OCI-LY7 (cell line): ENCODE results near the gene SLC31A1.

ENCODE experiments used
- EZH2phosphoT487 ChIP-seq: fragments of 200-600 bp; sonication (generic); IDR thresholded peaks from 2 replicates; pipeline ENCODE4 v1.6.1; 2018; ENCODE audit warnings: low read depth, borderline replicate concordance, mild to moderate bottlenecking, mixed run types, antibody characterized with exemption, low read length, moderate library complexity, mixed read lengths
- TF ChIP-seq, protein P1 (sequence below): fragments of 200-600 bp; sonication (generic); conservative IDR thresholded peaks from 2 replicates; pipeline ENCODE4 v1.5.1; 2014; ENCODE audit warnings: mild to moderate bottlenecking, antibody characterized with exemption, low read length, moderate library complexity, mixed read lengths

DNA sequence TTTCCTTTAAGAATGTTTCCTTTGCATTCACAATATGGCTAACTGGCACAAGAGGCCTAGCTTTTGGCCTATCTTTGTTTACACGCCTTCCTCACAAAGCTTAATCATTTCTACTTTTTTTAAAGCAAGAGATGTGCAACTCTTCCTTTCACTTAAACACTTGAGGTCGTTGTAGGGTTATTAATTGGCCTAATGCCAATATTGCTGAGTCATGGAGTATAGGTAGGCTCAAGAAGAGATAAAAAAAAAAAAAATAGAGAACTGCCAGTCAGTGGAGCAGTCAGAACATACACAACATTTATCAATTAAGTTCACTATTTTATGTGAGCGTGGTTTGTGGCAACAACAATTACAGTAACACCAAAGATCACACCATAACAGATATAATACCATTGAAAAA is 6.2 kb upstream of the SLC31A1 start:
- TF ChIP-seq, protein P1, sequence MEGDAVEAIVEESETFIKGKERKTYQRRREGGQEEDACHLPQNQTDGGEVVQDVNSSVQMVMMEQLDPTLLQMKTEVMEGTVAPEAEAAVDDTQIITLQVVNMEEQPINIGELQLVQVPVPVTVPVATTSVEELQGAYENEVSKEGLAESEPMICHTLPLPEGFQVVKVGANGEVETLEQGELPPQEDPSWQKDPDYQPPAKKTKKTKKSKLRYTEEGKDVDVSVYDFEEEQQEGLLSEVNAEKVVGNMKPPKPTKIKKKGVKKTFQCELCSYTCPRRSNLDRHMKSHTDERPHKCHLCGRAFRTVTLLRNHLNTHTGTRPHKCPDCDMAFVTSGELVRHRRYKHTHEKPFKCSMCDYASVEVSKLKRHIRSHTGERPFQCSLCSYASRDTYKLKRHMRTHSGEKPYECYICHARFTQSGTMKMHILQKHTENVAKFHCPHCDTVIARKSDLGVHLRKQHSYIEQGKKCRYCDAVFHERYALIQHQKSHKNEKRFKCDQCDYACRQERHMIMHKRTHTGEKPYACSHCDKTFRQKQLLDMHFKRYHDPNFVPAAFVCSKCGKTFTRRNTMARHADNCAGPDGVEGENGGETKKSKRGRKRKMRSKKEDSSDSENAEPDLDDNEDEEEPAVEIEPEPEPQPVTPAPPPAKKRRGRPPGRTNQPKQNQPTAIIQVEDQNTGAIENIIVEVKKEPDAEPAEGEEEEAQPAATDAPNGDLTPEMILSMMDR: no peak
- TF ChIP-seq EZH2phosphoT487: no peak
